HG02678 (cell line): ENCODE data around the gene PIGS.

Experiments used
- ATAC-seq: cut with Tn5 transposase; IDR thresholded peaks from one replicate; pipeline ENCODE4 v1.9.1; 2021; ENCODE audit warnings: mild to moderate bottlenecking, moderate library complexity; ENCODE audit not compliant: unreplicated experiment

The PIGS gene

DNA sequence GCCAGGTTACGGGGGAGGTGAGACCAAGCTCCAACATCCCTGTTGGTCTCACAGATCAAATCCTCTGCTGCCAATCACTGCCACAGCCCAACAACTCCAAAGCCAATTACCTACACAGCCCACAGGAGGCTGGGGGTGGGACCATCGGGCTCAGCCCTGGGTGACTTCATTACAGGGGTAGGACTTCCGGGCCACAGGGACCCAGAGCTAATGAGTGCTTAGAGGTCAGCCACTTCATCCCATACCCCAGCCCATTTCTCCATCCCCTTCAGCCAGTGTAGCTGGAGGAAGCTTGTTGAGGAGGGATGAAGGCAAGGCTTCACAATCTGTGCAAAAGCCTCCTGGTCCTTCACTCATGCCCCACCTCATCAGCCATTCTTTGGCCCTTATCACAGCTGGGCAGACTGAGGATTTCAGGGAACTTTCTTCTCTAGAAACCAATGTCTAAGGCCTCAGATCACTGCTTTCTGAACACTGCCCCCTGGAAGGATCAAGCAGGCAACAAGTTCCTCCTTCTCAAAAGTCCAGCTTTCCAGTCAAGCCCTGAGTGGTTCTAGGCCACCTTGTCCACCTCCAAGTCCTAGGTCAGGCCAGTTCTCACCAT is 59.4 kb downstream of the PIGS start:
- no peak for ATAC-seq

DNA sequence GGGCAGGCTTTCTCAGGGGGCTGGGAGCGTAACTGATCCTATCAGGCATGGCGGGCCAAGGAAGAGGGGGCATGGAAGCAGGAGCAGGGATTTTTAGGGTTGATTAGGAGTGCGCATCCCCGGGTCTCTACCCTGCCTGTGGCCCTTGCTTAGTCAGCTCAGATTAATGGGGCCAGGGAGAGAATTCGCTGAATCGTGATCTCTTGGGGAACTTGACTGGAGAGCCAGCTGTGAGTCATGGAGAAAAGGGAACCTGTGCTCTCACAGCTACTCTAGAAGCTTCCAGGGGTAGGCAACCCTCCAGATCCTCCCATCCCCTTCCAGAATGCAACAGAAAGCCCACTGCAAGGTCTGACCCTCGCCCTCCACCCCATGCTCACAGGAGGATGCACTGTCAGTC is 61.5 kb downstream of the PIGS start:
- no peak for ATAC-seq

DNA sequence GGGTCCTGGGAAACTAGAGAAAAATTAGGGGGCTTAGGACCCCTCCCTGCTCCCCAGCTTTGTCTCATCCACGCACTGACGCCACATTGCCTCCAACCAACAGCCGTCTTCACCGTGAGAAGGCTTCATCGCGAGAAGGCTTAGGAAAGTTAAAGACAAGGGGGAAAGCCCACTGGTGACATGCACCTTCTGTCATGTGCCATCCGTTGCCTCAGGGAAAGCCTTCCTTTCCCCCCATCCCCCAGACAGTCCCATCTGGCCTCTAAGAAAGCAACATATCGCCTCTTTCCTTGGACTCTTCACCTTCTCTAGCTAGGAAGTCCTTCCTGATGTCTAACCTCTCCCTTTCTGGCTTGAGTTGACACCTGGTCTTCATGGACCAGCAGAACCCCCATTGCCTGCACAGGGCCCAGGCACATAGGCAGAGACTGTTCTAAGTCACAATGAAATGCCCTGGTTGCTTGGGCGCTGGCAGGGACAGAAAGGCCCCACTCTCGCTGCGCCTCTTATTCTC is 63.1 kb downstream of the PIGS start:
- no peak for ATAC-seq

DNA sequence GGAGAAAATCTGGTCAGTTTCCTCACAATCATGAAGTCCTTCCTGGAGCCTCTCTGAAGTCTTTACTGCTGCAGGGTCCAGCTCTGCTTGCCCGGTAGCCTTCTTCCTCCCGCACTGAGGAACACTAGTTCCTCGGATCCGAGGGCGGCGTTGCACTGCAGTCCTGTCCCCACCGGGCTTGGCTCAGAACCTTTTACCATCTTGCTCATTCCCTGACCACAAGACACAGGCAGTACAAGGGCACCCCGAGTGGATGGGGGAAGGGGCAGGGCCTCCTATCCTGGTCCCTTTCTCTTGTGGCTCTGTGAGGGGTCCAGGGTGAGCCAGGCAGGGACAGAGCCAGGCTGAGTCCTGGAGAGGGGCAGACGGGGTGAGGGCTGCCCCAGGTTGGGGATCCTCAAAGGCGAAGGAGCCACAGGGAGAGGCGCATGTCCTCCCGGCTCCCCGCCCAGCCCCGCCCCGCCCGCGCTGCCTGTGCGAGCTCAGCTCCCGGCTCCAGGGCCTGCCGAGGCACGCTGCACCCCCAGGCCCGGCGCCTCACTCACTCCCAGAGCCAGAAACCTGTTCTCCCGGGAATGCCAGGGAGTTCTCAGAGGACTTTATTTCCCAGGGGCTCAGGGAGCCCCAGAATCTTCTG is 63.6 kb downstream of the PIGS start:
- no peak for ATAC-seq

DNA sequence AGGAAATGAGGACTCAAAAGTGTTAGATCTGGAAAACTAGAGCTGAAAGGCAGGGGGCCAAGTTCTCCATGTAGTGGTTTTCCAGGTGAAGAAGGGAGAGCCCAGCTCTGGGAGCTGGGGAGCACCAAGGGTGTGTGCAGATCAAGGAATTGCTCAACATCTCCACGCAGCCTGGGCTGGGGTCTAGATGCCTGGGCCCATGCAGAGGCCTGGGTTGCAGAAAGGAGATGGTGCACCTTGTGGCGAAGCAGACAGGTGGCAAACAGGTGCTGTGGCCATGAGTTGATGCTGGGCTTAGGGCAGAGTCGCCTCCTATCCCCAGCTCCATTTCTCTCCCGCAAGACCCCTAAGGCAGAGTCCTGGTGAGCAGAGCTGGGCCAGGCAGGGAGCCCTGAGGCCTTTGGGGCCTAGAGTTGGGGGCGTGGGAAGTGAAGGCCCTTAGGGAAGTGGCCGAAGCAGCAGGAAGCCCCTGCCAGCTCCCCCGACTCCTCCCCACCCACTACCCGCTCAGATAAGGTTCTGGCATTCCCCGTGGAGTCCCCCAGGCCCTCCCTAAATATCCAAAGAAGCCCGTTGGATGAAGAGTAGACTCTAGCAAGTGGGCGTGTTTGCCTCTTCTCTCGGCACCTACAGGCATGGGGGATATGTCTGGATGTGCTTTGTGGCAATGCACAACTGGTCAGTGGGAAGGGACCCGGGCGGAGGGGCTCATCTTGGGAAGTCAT is 64.4 kb downstream of the PIGS start:
- no peak for ATAC-seq

DNA sequence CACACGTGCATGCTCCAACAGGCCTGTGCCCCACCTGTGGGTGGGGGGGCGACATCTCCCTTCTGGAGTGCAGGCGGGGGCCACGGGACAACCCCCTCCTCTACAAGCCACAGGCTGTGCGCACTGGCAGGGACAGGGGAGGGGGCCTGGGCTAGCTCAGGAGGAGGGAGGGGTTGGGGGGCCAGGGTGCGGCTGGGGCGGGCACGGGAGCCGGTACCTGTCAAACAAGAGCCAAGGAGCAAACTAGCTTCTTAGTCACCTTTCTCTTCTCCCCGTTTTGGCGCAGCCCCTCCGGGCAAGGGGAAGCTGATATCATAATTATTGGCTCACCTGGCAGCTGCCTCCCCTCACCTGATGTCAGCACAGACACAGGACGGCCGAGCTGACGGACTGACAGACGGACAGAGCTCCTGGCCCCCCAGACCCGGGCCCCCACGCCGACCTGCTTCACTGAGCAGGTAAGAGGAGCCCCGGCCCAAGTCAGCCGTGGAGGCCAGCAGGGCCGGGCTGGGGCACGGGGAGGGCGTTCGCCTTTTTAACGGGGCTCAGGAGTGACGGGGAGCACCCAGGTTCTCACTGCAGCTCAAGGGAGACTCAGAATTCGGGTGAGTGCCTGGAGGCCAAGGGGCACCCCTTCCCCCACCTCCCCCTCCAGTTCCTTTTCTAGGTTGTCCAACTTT is 65.2 kb downstream of the PIGS start, which contains the start of gene FOXN1:
Gene FOXN1 (plus strand): TSS at position 363 of the 680 bp plus-strand sequence. CDS start 17,622 bp downstream, outside the sequence.
- ATAC-seq, result no peak

DNA sequence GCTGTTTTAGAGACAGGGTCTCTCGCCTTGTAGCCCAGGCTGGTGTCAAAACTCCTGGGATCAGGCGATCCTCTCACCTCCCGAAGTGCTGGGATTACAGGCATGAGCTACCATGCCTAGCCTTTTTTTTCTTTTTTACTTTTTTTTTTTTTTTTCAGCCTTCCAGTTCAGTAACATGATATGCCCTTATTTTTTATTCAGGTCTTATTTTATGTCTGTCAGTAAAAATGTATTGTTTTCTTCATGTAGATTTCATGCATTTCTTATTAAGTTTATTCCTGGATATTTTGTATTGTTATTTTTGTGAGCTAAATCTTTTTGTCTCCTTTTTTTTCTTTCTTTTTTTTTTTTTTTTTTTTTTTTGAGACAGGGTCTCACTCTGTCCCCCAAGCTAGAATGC is 67.9 kb downstream of the PIGS start:
- ATAC-seq, result no peak
